Panc1 (cell line): ENCODE measurements around the gene KCNIP3. TPM values are rescaled to one million over a fixed set of nuclear protein-coding genes. Genes with fewer than 3 reads are reported as not detected.
A peak's percentile ranks its signal among the peaks of the same experiment; 100 is the strongest.

Experiments used
- ATAC-seq: fragments of 200-7000 bp; cut with Tn5 transposase; 2 replicates; pipeline ENCODE4 v1.9.1; 2020; ENCODE audit warnings: mild to moderate bottlenecking, moderate library complexity
- BruUV-seq: library from RNA; stranded (reverse); fragments of 400-500 nt; replicated peaks from 2 replicates; lab custom pipeline; 2021; lab: Mats Ljungman, UMichigan
- CTCF ChIA-PET: fragments of 300-600 bp; sonication (Branson Sonifier 250); formaldehyde crosslinking; loops from one replicate; lab custom pipeline; 2022; ENCODE audit warnings: antibody characterized with exemption; lab: Charles Lee
- POLR2A ChIA-PET: fragments of 300-600 bp; sonication (Branson Sonifier 250); formaldehyde crosslinking; loops from one replicate; lab custom pipeline; 2022; ENCODE audit warnings: antibody characterized with exemption; lab: Charles Lee
- DNase-seq: peaks from one replicate; pipeline ENCODE4 v3.0.0-alpha.2; 2010; ENCODE audit warnings: low read depth, low spot score
- H3K27ac ChIP-seq: 2 replicates; pipeline ENCODE4 v1.5.1; 2011; ENCODE audit warnings: mild to moderate bottlenecking, low read length, inconsistent platforms
- H3K27me3 ChIP-seq: fragments of 200-500 bp; sonication (Bioruptor generic); 2 replicates; pipeline ENCODE4 v1.6.0; 2014; ENCODE audit warnings: low read length, inconsistent platforms; ENCODE audit not compliant: control insufficient read depth, insufficient read depth
- H3K36me3 ChIP-seq: fragments of 200-500 bp; sonication (Bioruptor generic); 2 replicates; pipeline ENCODE4 v1.5.1; 2014; ENCODE audit warnings: inconsistent platforms, mild to moderate bottlenecking, low read length, moderate library complexity; ENCODE audit not compliant: control insufficient read depth, insufficient read depth
- H3K4me1 ChIP-seq: 2 replicates; pipeline ENCODE4 v1.5.1; 2011; ENCODE audit warnings: inconsistent platforms, mild to moderate bottlenecking, low read length, moderate library complexity; ENCODE audit not compliant: control insufficient read depth, insufficient read depth
- H3K4me3 ChIP-seq, 2 experiments: 2 replicates each; pipeline ENCODE4 v1.5.1; 2011 to 2012; ENCODE audit warnings: low read depth in 2 of 2, low read length in 2 of 2, mild to moderate bottlenecking in 2 of 2, inconsistent platforms in 1 of 2, moderate library complexity in 1 of 2
- H3K9me3 ChIP-seq: fragments of 200-500 bp; sonication (Bioruptor generic); 2 replicates; pipeline ENCODE4 v1.5.1; 2014; ENCODE audit warnings: low read depth, mild to moderate bottlenecking, inconsistent platforms, low read length, moderate library complexity; ENCODE audit not compliant: control insufficient read depth, insufficient read depth
- CTCF ChIP-seq: fragments of 450-650 bp; IDR thresholded peaks from 2 replicates; pipeline ENCODE4 v1.5.1; 2017; ENCODE audit warnings: mild to moderate bottlenecking
- POLR2AphosphoS5 ChIP-seq: IDR thresholded peaks from 2 replicates; pipeline ENCODE4 v1.6.1; 2012; ENCODE audit warnings: mild to moderate bottlenecking, low read depth, low read length, moderate library complexity
- SIN3A ChIP-seq: IDR thresholded peaks from 2 replicates; pipeline ENCODE4 v1.6.1; 2012; ENCODE audit warnings: low read depth, mild to moderate bottlenecking, low read length, moderate library complexity, borderline replicate concordance; ENCODE audit not compliant: insufficient read depth
- TCF7L2 ChIP-seq: IDR thresholded peaks from 2 replicates; pipeline ENCODE4 v1.6.1; 2011; ENCODE audit warnings: mild to moderate bottlenecking, low read depth, low read length, inconsistent platforms
- in situ Hi-C: cut with HindIII; loops from 2 replicates; pipeline ENCODE4 v1.10.0; 2016; ENCODE audit warnings: low sequenced_read_pairs, low pct_unique_long_range_greater_than_20kb
- intact Hi-C: fragments of 100-400 bp; cut with micrococcal nuclease; formaldehyde crosslinking; loops from one replicate; pipeline ENCODE4 v1.10.0; 2022; ENCODE audit not compliant: unreplicated experiment
- total RNA-seq: library from RNA; stranded (reverse); gene quantifications from one replicate; pipeline ENCODE4 v1.2.1, GENCODE V29; 2021; ENCODE audit not compliant: unreplicated experiment
- TF ChIP-seq, protein P1 (sequence below), 2 experiments: IDR thresholded peaks; 2 replicates each; pipeline ENCODE4 v1.6.1; 2011 to 2012; ENCODE audit warnings: low read depth in 2 of 2, control low read depth in 1 of 2, low read length in 1 of 2, mild to moderate bottlenecking in 1 of 2, moderate library complexity in 1 of 2; ENCODE audit not compliant: insufficient read depth in 1 of 2

The KCNIP3 gene
- total RNA-seq, 1 experiment from 2014 or later = 17.5 TPM

DNA sequence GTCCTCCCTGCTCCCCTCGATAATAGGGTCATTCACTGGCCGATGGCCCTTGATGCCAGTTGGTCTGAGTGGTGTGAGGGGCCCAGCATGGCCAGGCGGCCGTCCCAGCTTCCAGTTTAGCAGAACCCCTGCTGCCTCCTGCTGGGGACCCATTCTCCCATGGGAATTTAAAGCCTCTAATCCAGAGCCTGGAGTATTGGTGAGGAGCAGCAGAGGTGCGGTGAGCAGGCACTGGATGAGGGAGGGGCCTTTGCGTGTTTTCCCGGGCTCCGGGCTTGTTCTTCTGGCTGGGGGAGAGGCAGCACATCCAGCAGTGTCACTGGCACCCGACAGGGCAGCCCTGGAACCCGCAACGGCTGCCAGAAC is 17.4 kb downstream of the KCNIP3 start:
- intact Hi-C loops (no loop called here), in situ Hi-C loops (no loop called here)
- H3K27me3 ChIP-seq = no peaks in the 10 kb centered on the region
- no peak overlapping the region for H3K4me3 ChIP-seq
- peak; percentile 3; the same call in 1 of the 2 replicates for ATAC-seq
- CTCF ChIA-PET = interaction anchor here (0.5 kb wide), 1 partner anchor 86 kb away, joined by 3 read pairs; no protein-coding TSS in a partner anchor
- BruUV-seq = no TSS peak
- no peaks in the 10 kb centered on the region for H3K36me3 ChIP-seq
- no peaks in the 10 kb centered on the region for H3K9me3 ChIP-seq
- 0 out of 2 replicates have a peak, but pooled peaks cover 3% of the 10 kb centered on the region for H3K4me1 ChIP-seq
- TF ChIP-seq TCF7L2 = no peak
- TF ChIP-seq, protein P1, sequence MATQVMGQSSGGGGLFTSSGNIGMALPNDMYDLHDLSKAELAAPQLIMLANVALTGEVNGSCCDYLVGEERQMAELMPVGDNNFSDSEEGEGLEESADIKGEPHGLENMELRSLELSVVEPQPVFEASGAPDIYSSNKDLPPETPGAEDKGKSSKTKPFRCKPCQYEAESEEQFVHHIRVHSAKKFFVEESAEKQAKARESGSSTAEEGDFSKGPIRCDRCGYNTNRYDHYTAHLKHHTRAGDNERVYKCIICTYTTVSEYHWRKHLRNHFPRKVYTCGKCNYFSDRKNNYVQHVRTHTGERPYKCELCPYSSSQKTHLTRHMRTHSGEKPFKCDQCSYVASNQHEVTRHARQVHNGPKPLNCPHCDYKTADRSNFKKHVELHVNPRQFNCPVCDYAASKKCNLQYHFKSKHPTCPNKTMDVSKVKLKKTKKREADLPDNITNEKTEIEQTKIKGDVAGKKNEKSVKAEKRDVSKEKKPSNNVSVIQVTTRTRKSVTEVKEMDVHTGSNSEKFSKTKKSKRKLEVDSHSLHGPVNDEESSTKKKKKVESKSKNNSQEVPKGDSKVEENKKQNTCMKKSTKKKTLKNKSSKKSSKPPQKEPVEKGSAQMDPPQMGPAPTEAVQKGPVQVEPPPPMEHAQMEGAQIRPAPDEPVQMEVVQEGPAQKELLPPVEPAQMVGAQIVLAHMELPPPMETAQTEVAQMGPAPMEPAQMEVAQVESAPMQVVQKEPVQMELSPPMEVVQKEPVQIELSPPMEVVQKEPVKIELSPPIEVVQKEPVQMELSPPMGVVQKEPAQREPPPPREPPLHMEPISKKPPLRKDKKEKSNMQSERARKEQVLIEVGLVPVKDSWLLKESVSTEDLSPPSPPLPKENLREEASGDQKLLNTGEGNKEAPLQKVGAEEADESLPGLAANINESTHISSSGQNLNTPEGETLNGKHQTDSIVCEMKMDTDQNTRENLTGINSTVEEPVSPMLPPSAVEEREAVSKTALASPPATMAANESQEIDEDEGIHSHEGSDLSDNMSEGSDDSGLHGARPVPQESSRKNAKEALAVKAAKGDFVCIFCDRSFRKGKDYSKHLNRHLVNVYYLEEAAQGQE (IDR thresholded peaks at IDR 0.05; ENCODE audit: insufficient read depth in 1 of 2, low read depth in 2 of 2, low read length in 1 of 2) = no peak
- TF ChIP-seq POLR2AphosphoS5 = no peak
- TF ChIP-seq SIN3A = no peak
- no peak for TF ChIP-seq CTCF
- DNase-seq = no peak
- H3K27ac ChIP-seq = no peak overlapping the region
- POLR2A ChIA-PET = no interaction called here

- Histone ChIP-seq H3K4me1 (0 out of 2 replicates have a peak, but pooled peaks cover 3% of the 10 kb centered on the region), H3K9me3 (no peaks in the 10 kb centered on the region), H3K27ac (no peak overlapping the region), H3K36me3 (no peaks in the 10 kb centered on the region), H3K4me3 (no peak overlapping the region), H3K27me3 (no peaks in the 10 kb centered on the region)
- CTCF ChIA-PET = interaction anchor here (0.5 to 2.0 kb wide), 3 partner anchors 9 to 86 kb away, joined by 3 to 9 read pairs (median 8); no protein-coding TSS in a partner anchor
- peak; percentile 89 for ATAC-seq
- in situ Hi-C loops (no loop called here), intact Hi-C loops (loop anchor here (1.0 to 5.0 kb wide), 2 partner anchors 84 to 123 kb away; no protein-coding TSS in a partner anchor)
- TF ChIP-seq, protein P1 (IDR thresholded peaks at IDR 0.05; ENCODE audit: insufficient read depth in 1 of 2, low read depth in 2 of 2, low read length in 1 of 2) = no peak
- peak; percentile 91 for TF ChIP-seq CTCF
- no peak for DNase-seq
- BruUV-seq = no TSS peak
- POLR2A ChIA-PET = no interaction called here
Observed at GRCh38 chr2:95314964-95315611, 17.9 kb downstream of the KCNIP3 start.
